ENCODE measurements around the gene SORBS2.

DNA sequence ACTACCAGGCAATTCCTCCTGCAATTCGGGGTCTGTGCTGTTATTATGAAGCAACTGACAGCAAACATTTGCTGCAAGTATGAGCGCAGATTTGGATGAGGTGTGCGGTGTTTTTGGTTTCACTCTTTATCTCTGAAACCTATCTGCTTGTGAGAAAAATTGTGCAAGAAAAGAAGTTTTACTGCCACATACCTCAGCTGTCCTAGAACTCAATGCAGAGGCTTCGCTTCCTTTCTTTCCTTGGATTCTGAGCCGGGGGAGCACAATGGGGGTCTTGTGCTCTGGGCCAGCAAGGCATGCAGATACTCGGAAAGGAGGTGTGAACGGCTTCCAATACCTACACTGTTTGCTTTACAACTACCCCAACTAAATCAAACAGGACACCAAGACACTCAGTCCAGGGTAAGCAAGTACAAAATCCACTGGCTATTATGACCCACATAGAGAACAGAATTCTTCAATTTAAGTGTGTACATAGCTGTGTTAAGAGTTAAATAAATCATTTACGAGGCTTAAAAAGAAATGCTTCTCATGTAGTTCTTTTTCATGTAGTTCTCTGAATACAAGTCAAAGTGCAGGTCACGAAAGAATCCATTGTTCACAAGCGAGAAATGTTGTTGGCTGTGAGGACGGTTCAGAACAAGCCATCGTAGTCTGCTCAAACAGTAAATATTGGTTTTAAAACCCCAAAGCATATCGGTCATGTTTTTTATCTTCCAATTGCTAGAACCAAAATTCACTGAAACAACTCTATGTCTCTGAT, 1.1 kb downstream of the SORBS2 start:
- TF ChIP-seq, protein P1, sequence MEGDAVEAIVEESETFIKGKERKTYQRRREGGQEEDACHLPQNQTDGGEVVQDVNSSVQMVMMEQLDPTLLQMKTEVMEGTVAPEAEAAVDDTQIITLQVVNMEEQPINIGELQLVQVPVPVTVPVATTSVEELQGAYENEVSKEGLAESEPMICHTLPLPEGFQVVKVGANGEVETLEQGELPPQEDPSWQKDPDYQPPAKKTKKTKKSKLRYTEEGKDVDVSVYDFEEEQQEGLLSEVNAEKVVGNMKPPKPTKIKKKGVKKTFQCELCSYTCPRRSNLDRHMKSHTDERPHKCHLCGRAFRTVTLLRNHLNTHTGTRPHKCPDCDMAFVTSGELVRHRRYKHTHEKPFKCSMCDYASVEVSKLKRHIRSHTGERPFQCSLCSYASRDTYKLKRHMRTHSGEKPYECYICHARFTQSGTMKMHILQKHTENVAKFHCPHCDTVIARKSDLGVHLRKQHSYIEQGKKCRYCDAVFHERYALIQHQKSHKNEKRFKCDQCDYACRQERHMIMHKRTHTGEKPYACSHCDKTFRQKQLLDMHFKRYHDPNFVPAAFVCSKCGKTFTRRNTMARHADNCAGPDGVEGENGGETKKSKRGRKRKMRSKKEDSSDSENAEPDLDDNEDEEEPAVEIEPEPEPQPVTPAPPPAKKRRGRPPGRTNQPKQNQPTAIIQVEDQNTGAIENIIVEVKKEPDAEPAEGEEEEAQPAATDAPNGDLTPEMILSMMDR (IDR thresholded peaks at IDR 0.05) = no peak
- no peak for TF ChIP-seq POLR2A (IDR thresholded peaks at IDR 0.05)
